HG03066 (cell line): Measurements from ENCODE around the gene EMILIN2.

Experiments
- ATAC-seq: cut with Tn5 transposase; IDR thresholded peaks from one replicate; pipeline ENCODE4 v1.9.1; 2021; ENCODE audit warnings: low read depth; ENCODE audit not compliant: unreplicated experiment

The EMILIN2 gene

DNA sequence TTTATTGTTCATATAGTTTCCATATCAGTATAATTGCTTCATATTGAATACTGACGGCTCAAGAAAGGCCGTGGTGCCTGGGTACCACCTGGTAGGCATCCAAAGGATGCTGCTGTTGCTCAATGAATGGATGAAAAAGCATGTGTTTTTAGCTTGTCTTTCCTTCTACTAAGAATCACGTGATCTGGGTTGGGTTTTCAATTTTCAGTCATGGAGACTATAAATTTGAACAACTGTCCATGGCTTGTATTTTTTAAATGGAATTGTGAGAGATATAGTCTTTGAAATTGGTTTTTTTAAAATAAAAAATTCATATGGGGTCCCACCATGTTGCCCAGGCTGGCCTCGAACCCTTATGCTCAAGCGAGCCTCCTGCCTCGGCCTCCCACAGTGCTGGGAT is 25.3 kb downstream of the EMILIN2 start:
- no peak for ATAC-seq

GRCh38 chr18:2874765-2875164 is 28.0 kb downstream of the EMILIN2 start:
- ATAC-seq: no peak

DNA sequence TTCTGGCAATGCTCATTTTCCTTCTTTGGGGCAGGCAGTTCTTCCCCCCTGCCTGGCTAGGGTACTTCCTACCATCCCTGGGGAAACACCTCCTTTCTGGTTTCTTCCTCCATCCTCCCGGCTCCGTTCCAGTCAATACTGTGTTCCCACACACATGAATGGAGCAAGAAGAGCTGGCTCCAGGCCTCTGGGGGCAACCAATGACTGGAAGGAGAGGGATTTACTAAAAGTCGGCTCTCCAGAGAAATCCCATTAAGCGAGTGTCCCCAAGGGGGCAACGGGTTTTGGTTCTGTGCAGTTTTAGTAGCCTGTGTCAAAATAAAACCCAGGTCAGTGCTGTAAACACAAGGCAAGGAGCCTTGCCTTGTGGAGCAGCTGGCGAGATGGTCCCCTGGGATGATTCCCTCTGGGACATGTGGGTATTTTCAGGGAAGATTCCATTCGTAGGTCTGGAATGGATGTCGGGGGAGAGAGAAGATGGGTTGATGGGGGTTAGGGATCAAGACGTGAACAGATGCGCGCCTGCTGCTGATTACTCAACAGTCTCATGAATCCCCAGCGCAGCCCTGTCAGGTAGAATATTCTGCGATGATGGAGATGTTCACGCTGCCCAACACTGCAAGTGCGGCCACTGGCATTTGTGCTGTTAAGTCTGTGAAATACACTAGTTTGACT is 32.0 kb downstream of the EMILIN2 start:
- no peak for ATAC-seq

DNA sequence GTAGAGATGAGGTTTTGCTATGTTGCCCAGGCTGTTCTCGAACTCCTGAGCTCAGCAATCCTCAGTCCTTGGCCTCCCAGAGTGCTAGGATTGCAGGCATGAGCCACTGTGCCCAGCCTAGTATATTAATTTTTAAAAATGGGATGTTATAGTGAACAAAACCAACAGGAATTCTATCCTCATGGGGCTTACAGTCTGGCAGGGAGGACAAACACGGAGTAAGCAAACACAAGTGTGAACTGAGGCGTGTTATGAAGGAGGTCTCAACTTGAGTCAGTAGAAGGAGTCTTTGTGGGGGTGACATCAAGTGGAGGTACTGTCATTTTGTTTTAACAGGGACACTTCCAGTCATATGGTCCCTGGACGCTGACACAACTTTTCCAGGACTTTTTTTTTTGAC is 33.1 kb downstream of the EMILIN2 start:
- no peak for ATAC-seq

DNA sequence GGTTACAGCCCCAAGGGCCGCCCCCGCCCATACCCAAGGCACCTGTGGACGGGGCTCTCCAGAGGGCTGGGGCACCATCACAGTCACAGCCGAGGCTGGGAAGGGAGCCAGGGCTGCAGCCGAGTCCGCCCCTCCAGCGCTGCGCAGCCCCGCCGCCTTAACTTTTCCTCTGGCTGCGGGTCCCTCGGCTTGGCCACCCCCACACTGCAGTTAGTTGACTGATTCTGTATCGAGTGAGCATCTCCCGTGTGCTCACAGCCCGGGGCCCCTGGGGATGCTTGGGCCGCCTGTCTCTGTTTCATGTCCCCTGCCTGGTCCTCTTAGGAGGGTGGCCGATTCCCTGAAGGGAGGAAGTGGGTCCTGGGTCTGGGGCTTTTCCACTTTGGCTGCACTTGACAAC is 33.7 kb downstream of the EMILIN2 start:
- no peak for ATAC-seq

DNA sequence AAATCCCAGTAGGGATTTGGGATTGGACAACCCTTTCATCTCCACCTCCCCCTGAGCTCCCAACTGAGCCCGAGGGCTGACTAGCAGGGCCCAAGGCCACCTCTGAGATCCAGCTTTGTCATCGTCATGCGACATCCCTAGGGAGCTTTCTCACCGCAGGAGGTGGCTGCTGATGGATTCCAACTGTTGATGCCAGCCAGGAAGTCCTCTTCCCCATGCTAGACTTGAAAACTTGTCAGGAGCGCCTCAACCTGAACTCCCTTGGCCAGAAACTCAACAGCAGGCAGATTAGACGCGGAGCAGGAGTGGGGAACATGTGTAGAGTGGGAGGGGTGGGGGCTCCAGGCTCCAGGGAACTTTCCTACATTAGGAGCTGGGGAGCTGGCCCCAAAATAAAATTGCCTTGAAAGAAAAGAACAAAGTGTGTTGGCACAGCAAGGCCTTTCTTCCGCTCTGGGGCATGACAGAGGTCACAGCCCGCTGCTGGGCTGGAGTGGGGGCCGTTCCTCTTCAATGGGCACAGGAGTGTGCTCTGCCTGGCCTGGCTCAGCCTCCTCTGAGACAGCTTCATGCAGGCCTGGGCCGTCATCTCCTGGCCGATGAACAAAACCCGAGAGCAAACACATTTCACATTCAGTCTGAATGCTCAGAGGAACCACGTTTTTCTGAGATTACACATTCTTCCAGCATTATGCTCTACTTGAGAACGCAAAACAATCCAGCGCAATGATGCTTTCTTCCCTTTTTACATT is 34.5 kb downstream of the EMILIN2 start:
- ATAC-seq: no peak

GRCh38 chr18:2881840-2882195 is 35.0 kb downstream of the EMILIN2 start:
- no peak for ATAC-seq

GRCh38 chr18:2882201-2882600 is 35.4 kb downstream of the EMILIN2 start:
- ATAC-seq: no peak

DNA sequence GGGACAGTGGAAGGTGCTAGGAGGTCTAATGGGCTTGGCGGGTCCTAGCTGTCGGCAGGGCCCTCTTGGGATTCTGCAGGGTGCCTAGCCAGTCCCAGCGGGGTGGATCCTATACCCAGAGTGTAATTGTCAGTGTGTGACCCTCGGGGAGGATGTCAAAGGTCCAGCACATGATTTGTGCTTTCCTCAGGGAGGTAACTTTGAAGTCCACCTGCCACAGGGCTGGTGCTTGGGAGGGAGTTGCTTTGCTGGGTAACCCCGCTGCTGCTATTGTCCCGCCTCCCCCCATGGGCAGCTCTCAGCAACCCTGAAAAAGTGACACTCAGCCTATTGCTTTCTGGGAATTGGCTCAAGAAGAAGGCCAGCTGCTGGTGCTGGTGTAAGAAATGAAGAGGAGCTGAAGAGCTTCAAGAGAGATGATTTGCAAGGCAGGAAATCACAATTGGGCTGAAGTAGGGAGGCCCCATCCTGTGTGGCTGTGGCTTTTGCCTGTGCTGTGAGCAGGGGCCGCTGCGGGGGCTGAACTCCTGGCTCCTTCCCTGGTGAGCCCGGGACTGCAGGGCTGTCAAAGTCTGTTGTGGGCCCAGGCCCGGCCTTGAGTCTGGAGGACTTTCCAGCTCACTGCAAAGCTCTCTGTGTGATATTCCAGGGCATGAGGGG is 36.4 kb downstream of the EMILIN2 start:
- no peak for ATAC-seq

GRCh38 chr18:2884706-2885285 is 38.0 kb downstream of the EMILIN2 start:
- no peak for ATAC-seq

DNA sequence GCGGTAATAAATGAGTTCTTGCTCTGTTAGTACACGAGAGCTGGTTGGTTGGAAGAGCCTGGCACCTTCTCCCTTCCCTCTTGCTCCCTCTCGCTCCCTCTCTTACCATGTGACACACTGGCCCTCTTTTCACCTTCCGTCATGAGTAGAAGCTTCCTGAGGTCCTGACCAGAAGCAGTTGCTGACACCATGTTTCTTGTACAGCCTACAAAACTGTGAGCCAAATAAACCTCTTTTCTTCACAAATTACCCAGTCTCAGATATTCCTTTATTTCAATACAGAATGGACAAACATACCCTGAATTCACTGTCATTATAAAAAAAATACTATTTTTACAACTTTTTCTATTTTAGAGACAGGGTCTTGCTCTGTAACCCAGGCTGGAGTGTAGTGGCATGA is 40.7 kb downstream of the EMILIN2 start:
- ATAC-seq: no peak

DNA sequence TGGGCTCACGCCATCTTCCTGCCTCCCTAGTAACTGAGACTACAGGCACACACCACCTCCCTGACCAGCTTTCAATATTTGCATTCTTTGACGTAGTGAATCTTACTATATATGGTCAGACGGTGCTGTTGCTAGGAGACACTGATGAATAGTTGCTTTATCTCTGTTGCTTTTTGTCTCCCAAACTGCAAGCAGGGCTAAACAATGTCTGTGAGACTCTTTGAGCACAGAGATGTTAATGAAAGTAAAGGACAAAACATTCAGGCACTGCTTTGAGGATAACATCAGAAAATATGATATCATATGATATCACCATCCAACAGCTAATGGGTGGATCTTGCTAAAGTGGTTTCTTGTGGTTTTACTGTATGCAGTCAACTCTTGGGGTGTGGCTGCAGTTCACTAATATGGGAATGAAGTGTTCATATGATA is 43.0 kb downstream of the EMILIN2 start:
- ATAC-seq: no peak

GRCh38 chr18:2890606-2891005 is 43.8 kb downstream of the EMILIN2 start:
- ATAC-seq: no peak

GRCh38 chr18:2891526-2892431 is 45.0 kb downstream of the EMILIN2 start:
- no peak for ATAC-seq

DNA sequence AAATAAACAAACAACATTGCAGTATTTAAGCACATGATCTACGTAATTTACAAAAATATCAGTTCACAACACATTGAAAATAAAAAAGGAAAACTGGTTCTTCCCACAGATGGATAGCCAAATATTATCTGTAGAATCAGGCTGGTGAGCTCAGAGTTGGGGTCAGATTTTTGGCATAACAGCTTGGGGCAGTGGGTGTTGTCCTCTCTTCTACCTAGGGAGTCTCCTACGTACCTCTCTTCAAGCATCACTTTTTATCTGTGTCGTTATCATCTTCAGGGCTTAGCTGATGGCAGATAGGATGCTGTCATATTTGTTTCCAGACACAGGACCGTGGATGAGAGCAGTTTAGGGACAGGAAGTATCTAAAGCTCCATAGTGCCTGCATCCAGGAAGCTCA is 46.2 kb downstream of the EMILIN2 start:
- no peak for ATAC-seq

DNA sequence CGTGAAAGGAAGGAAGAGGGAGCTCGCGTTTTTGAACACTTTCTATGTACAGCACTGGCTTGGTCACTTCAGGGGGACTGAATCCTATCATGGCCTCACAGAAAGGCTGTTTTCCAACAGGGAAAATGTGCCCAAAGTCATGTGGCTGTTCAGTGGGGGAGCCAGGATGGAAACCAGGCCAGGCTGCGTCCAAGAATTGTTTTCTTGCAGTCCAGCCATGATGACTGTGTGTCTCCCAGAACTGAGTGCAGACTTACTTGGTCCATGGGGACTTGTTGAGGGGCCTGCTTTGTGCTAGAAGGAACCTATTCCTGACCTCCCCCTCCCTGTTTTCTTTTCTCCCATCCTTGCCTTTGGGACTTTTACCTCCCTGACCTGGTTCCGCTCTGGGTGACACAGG is 46.9 kb downstream of the EMILIN2 start:
- no peak for ATAC-seq

GRCh38 chr18:2894131-2894840 is 47.5 kb downstream of the EMILIN2 start:
- ATAC-seq: no peak

DNA sequence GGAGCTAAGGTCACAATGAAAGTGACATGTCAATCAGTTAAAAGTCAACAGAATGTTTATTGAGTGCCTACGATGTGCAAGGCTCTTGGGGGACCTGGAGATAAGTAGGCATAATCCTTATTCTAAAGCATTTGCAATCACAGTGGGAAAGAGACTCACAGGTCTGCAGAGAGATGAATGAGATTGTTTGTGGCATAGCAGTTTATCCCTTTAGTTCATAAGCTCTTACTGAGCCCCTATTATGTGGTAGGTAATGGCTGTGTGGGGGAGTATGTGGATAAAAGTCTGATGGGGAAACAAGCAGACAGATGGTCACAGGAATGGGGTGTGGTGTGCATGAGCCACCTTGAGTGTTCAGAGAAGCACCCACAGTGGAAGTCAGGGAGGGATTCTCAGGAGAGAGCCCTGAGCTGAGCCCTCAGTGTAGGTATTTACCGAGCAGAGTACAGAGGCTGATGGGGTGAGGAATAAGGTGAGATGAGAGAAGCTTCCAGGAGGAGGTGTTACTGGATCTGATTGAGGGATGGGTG is 48.1 kb downstream of the EMILIN2 start:
- ATAC-seq: no peak

- no peak for ATAC-seq
Observed at GRCh38 chr18:2895391-2895790, 48.6 kb downstream of the EMILIN2 start.

- no peak for ATAC-seq
Observed at GRCh38 chr18:2896990-2897389, 50.2 kb downstream of the EMILIN2 start.
